GM04503 (cell line): ENCODE measurements around the gene TJP3.

Experiments used
- DNase-seq: peaks from one replicate; pipeline ENCODE4 v3.0.0-alpha.2; 2012; ENCODE audit warnings: low read depth

The TJP3 gene

GRCh38 chr19:3690551-3691371 is 17.4 kb upstream of the TJP3 start:
- no peak for DNase-seq

- no peak for DNase-seq
Observed at GRCh38 chr19:3691372-3691716, 16.8 kb upstream of the TJP3 start.

GRCh38 chr19:3691726-3692125 is 16.5 kb upstream of the TJP3 start:
- no peak for DNase-seq

GRCh38 chr19:3692141-3693024 is 15.8 kb upstream of the TJP3 start:
- no peak for DNase-seq

GRCh38 chr19:3693025-3693925 is 14.9 kb upstream of the TJP3 start:
- DNase-seq, result no peak

GRCh38 chr19:3694361-3695123 is 13.6 kb upstream of the TJP3 start:
- no peak for DNase-seq

GRCh38 chr19:3695124-3695733 is 13.0 kb upstream of the TJP3 start:
- no peak for DNase-seq

GRCh38 chr19:3695986-3696659 is 12.1 kb upstream of the TJP3 start:
- no peak for DNase-seq

GRCh38 chr19:3696660-3696995 is 11.6 kb upstream of the TJP3 start:
- no peak for DNase-seq

- no peak for DNase-seq
Observed at GRCh38 chr19:3697094-3697493, 11.1 kb upstream of the TJP3 start.

GRCh38 chr19:3697671-3698385 is 10.4 kb upstream of the TJP3 start:
- DNase-seq, result no peak

- DNase-seq, result no peak
Observed at GRCh38 chr19:3698386-3698950, 9.7 kb upstream of the TJP3 start.

GRCh38 chr19:3698974-3699740 is 9.0 kb upstream of the TJP3 start:
- DNase-seq, result no peak

- DNase-seq, result no peak
Observed at GRCh38 chr19:3699741-3700241, 8.4 kb upstream of the TJP3 start.

- no peak for DNase-seq
Observed at GRCh38 chr19:3700242-3701032, 7.7 kb upstream of the TJP3 start, which contains the start of gene PIP5K1C. Gene PIP5K1C (minus strand): TSS chr19:3700468. CDS start chr19:3700390, 78 bp downstream.

GRCh38 chr19:3701200-3701599 is 7.0 kb upstream of the TJP3 start:
- DNase-seq, result no peak

- DNase-seq, result no peak
Observed at GRCh38 chr19:3707868-3708206, 347 bp upstream of the TJP3 start.
